B cell (primary cell): Measurements from ENCODE around the gene IVNS1ABP. TPM values are rescaled to one million over a fixed set of nuclear protein-coding genes. Genes with fewer than 3 reads are reported as not detected.
"Not testable (repeated sequence)": the region's sequence is repeated elsewhere in the genome, so short reads cannot be mapped to it uniquely, and the experiment has no call there.

Source experiments
- ATAC-seq: fragments of 200-7000 bp; cut with Tn5 transposase; one replicate; pipeline ENCODE4 v1.10.0; 2021; ENCODE audit warnings: low read depth, mild to moderate bottlenecking, moderate number of reproducible peaks, moderate library complexity
- CTCF ChIA-PET: fragments of 350-600 bp; sonication (Branson Sonifier 250); formaldehyde crosslinking; loops from one replicate; lab custom pipeline; 2021; ENCODE audit warnings: antibody characterized with exemption, inconsistent platforms; lab: Charles Lee
- POLR2A ChIA-PET: fragments of 350-600 bp; sonication (Branson Sonifier 250); formaldehyde crosslinking; loops from one replicate; lab custom pipeline; 2021; ENCODE audit warnings: antibody characterized with exemption; lab: Charles Lee
- DNase-seq: peaks from one replicate; pipeline ENCODE4 v3.0.0; 2013
- H2AFZ ChIP-seq: 2 replicates; pipeline ENCODE4 v1.6.1; 2012; ENCODE audit warnings: mild to moderate bottlenecking, low read depth, low read length; ENCODE audit not compliant: insufficient read depth, poor library complexity, severe bottlenecking
- H3K27ac ChIP-seq, 2 donors: 1 replicate in 1 of 2; 2 replicates in 1 of 2; pipeline ENCODE4 v1.5.1; 2012 to 2013; ENCODE audit warnings: low read length in 2 of 2, mild to moderate bottlenecking in 2 of 2, moderate library complexity in 1 of 2
- H3K27me3 ChIP-seq, 4 experiments: fragments of 200-600 bp in 1 of 4; sonication (generic) in 1 of 4; replicated peaks in 1 of 4; 1 replicate in 2 of 4; 2 replicates in 2 of 4; pipeline versions ENCODE4 v1.6.1 to v1.7.0; 2013 to 2016; ENCODE audit warnings: low read length in 3 of 4, mild to moderate bottlenecking in 2 of 4, mixed read lengths in 1 of 4, moderate library complexity in 1 of 4; ENCODE audit not compliant: insufficient read depth in 4 of 4, control insufficient read depth in 3 of 4; ENCODE audit errors: control extremely low read depth in 1 of 4
- H3K36me3 ChIP-seq, 2 experiments: replicated peaks in 1 of 2; 1 replicate in 1 of 2; 2 replicates in 1 of 2; pipeline versions ENCODE4 v1.6.1 to v1.7.1; 2013; ENCODE audit warnings: low read length in 1 of 2; ENCODE audit not compliant: insufficient read depth in 2 of 2, control insufficient read depth in 1 of 2; ENCODE audit errors: control extremely low read depth in 1 of 2, extremely low read depth in 1 of 2
- H3K4me1 ChIP-seq, 2 donors: fragments of 200-600 bp in 1 of 2; sonication (generic) in 1 of 2; 1 replicate in 1 of 2; 2 replicates in 1 of 2; pipeline versions ENCODE4 v1.5.1 to v1.6.1; 2013 to 2017; ENCODE audit warnings: low read length in 2 of 2; ENCODE audit not compliant: control insufficient read depth in 2 of 2, insufficient read depth in 2 of 2
- H3K4me2 ChIP-seq: replicated peaks from 2 replicates; pipeline ENCODE3; 2012; ENCODE audit warnings: mild to moderate bottlenecking, low read depth, low read length; ENCODE audit not compliant: poor library complexity, severe bottlenecking
- H3K4me3 ChIP-seq, 5 experiments: fragments of 200-600 bp in 1 of 5; sonication (generic) in 1 of 5; 1 replicate in 3 of 5; 2 replicates in 2 of 5; pipeline versions ENCODE4 v1.5.1 to v1.7.0; 2011 to 2016; ENCODE audit warnings: low read length in 4 of 5, mild to moderate bottlenecking in 4 of 5, low read depth in 2 of 5, control low read depth in 1 of 5, moderate library complexity in 1 of 5; ENCODE audit not compliant: insufficient read depth in 1 of 5; ENCODE audit errors: control extremely low read depth in 1 of 5, extremely low read depth in 1 of 5
- H3K79me2 ChIP-seq: fragments of 200-600 bp; sonication (generic); one replicate; pipeline ENCODE4 v1.6.0; 2016; ENCODE audit warnings: low read length; ENCODE audit not compliant: control insufficient read depth, insufficient read depth
- H3K9ac ChIP-seq: fragments of 200-600 bp; sonication (generic); 2 replicates; pipeline ENCODE4 v1.6.1; 2017; ENCODE audit warnings: mild to moderate bottlenecking, low read length, moderate library complexity
- H3K9me3 ChIP-seq, 3 donors: one replicate each; pipeline versions ENCODE4 v1.6.1 to v1.7.1; 2013; ENCODE audit warnings: low read length in 2 of 3; ENCODE audit not compliant: control insufficient read depth in 2 of 3, insufficient read depth in 1 of 3; ENCODE audit errors: control extremely low read depth in 1 of 3
- H4K20me1 ChIP-seq: 2 replicates; pipeline ENCODE4 v1.6.0; 2012; ENCODE audit warnings: mild to moderate bottlenecking, low read length; ENCODE audit not compliant: insufficient read depth, control insufficient read depth, poor library complexity, severe bottlenecking
- H3K27ac Mint-ChIP-seq: one replicate; pipeline ENCODE4 v1.8.0; 2021; ENCODE audit warnings: mixed read lengths
- H3K27me3 Mint-ChIP-seq: one replicate; pipeline ENCODE4 v1.8.0; 2021; ENCODE audit warnings: mixed read lengths
- H3K4me1 Mint-ChIP-seq: one replicate; pipeline ENCODE4 v1.8.0; 2021; ENCODE audit warnings: mixed read lengths
- H3K4me3 Mint-ChIP-seq: one replicate; pipeline ENCODE4 v1.8.0; 2021; ENCODE audit warnings: mixed read lengths
- H3K9me3 Mint-ChIP-seq: one replicate; pipeline ENCODE4 v1.8.0; 2022; ENCODE audit warnings: mixed read lengths; ENCODE audit not compliant: insufficient read depth
- EZH2 ChIP-seq: IDR thresholded peaks from 2 replicates; pipeline ENCODE4 v1.6.1; 2012; ENCODE audit warnings: borderline replicate concordance, low read depth, mild to moderate bottlenecking, moderate library complexity, low read length; ENCODE audit not compliant: insufficient read depth, poor library complexity, severe bottlenecking
- WGBS: methylation state at CpG from one replicate; pipeline ENCODE4 v1.1.5; 2013; ENCODE audit warnings: missing lambda C conversion rate; ENCODE audit not compliant: insufficient coverage; 5-methylcytosine and 5-hydroxymethylcytosine counted together
- intact Hi-C: fragments of 100-400 bp; cut with micrococcal nuclease; formaldehyde crosslinking; loops from one replicate; pipeline ENCODE4 v1.10.0; 2022
- polyA plus RNA-seq: library from polyadenylated mRNA; depleted of rRNA; stranded (reverse); fragments of >200 nt; gene quantifications from 2 replicates; pipeline ENCODE4 v1.2.3, GENCODE V29; 2012
- total RNA-seq, 2 donors: library from RNA; stranded (reverse); fragments of 120-200 nt in 1 of 2; gene quantifications; 1 replicate in 1 of 2; 2 replicates in 1 of 2; pipeline versions ENCODE4 v1.2.3 to v1.2.4, GENCODE V29; 2013 to 2022
- TF ChIP-seq, protein P1 (sequence below): fragments of 200-600 bp; IDR thresholded peaks from one replicate; pipeline ENCODE4 v1.8.0; 2022; ENCODE audit warnings: antibody characterized with exemption, mild to moderate bottlenecking

IVNS1ABP gene
- total and polyA plus RNA-seq, 2 donors (not counting 1 experiment from before 2014, with no cell fraction given): 42.9 to 87.0 TPM

DNA sequence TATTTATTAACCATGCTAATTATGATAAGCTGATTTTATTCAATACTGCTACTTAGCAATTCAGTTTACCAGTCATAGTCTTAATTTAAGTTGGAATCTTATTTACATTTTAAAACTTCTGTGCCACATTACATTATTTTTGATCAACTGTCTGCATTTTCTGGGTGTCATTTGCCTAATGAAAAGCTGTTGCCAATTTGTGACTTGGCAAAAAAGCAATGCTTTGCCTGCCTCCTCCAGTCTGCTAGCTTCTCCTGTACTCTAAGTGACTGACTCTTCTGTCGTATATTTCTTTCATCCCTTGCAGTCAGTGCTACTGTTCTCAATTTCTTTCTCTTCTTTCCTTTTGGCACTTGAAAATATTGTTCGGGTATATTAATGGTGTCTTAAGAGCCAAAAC, 5.6 kb upstream of the IVNS1ABP start:
- no CpG with 5 or more reads among the region's 2 CpGs for WGBS
- TF ChIP-seq, protein P1, sequence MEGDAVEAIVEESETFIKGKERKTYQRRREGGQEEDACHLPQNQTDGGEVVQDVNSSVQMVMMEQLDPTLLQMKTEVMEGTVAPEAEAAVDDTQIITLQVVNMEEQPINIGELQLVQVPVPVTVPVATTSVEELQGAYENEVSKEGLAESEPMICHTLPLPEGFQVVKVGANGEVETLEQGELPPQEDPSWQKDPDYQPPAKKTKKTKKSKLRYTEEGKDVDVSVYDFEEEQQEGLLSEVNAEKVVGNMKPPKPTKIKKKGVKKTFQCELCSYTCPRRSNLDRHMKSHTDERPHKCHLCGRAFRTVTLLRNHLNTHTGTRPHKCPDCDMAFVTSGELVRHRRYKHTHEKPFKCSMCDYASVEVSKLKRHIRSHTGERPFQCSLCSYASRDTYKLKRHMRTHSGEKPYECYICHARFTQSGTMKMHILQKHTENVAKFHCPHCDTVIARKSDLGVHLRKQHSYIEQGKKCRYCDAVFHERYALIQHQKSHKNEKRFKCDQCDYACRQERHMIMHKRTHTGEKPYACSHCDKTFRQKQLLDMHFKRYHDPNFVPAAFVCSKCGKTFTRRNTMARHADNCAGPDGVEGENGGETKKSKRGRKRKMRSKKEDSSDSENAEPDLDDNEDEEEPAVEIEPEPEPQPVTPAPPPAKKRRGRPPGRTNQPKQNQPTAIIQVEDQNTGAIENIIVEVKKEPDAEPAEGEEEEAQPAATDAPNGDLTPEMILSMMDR: no peak
- no peak for TF ChIP-seq EZH2
- Histone ChIP-seq H3K4me3 (no peak overlapping the region), H3K27me3 (no peaks in the 10 kb centered on the region), H3K27ac (no peak overlapping the region), H3K9me3 (peaks cover 0 to 8% (median 0%) of the 10 kb centered on the region in 3 donors), H3K4me2 (no peak overlapping the region), H3K79me2 (no peaks in the 10 kb centered on the region), H3K9ac (no peak overlapping the region), H3K36me3 (no peaks in the 10 kb centered on the region), H4K20me1 (no peaks in the 10 kb centered on the region), H2AFZ (no peak overlapping the region), H3K4me1 (peaks cover 5 to 8% of the 10 kb centered on the region in 2 donors)
- ATAC-seq: no peak
- intact Hi-C loops: no loop called here
- Mint-ChIP-seq H3K9me3 (no peaks in the 10 kb centered on the region), H3K27me3 (no peaks in the 10 kb centered on the region), H3K27ac (no peak overlapping the region), H3K4me3 (no peak overlapping the region), H3K4me1 (peaks cover 10% of the 10 kb centered on the region)
- CTCF ChIA-PET: no interaction called here
- no peak for DNase-seq
- POLR2A ChIA-PET: no interaction called here

DNA sequence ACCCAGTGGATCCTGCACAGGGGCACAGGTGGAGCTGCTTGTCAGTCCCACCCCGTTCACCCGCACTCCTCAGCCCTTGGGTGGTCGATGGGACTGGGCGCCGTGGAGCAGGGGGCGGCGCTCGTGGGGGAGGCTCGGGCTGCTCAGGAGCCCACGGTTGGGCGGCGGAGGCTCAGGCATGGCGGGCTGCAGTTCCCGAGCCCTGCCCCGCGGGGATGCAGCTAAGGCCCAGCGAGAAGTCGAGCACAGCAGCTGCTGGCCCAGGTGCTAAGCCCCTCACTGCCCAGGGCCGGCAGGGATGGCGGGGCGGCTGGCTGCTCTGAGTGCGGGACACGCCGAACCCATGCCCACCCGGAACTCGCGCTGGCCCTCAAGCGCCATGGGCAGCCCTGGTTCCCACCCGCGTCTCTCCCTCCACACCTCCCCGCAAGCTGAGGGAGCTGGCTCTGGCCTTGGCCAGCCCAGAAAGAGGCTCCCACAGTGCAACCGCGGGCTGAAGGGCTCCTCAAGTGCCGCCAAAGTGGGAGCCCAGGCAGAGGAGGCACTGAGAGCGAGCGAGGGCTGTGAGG, 4.7 kb upstream of the IVNS1ABP start:
- H3K27ac ChIP-seq, H3K27me3 Mint-ChIP-seq, H3K79me2 ChIP-seq, ATAC-seq, DNase-seq, H4K20me1 ChIP-seq, H3K4me3 Mint-ChIP-seq, POLR2A ChIA-PET, H3K9me3 Mint-ChIP-seq, intact Hi-C loops, H3K36me3 ChIP-seq, H3K9me3 ChIP-seq, H3K4me2 ChIP-seq, H3K9ac ChIP-seq, H2AFZ ChIP-seq, H3K4me3 ChIP-seq, H3K27me3 ChIP-seq, H3K27ac Mint-ChIP-seq: not testable (repeated sequence)
- CTCF ChIA-PET: interaction anchor here (1.5 to 1.6 kb wide), 2 partner anchors 246 to 274 kb away, joined by 3 to 5 read pairs; no protein-coding TSS in a partner anchor
- peaks cover 5 to 10% of the 10 kb centered on the region in 2 donors for H3K4me1 ChIP-seq
- H3K4me1 Mint-ChIP-seq: peaks cover 11% of the 10 kb centered on the region
- 98% methylated on average over 31 of the region's 36 CpGs for WGBS

DNA sequence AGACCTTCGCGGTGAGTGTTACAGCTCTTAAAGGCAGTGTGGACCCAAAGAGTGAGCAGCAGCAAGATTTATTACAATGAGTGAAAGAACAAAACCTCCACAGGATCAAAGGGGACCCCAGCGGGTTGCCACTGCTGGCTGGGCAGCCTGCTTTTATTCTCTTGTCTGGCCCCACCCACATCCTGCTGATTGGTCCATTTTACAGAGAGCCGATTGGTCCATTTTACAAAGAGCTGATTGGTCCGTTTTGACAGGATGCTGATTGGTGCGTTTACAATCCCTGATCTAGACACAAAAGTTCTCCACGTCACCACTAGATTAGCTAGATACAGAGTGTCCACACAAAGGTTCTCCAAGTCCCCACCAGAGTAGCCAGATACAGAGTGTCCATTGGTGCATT, 4.1 kb upstream of the IVNS1ABP start:
- H3K4me3 Mint-ChIP-seq, H3K4me3 ChIP-seq, H3K27me3 Mint-ChIP-seq, H3K9me3 Mint-ChIP-seq, H3K27me3 ChIP-seq, H2AFZ ChIP-seq, H4K20me1 ChIP-seq, H3K27ac ChIP-seq, H3K36me3 ChIP-seq, POLR2A ChIA-PET, H3K27ac Mint-ChIP-seq, intact Hi-C loops, H3K9me3 ChIP-seq, ATAC-seq, DNase-seq, H3K4me2 ChIP-seq, H3K9ac ChIP-seq, H3K79me2 ChIP-seq: not testable (repeated sequence)
- peaks cover 5 to 10% of the 10 kb centered on the region in 2 donors for H3K4me1 ChIP-seq
- CTCF ChIA-PET: interaction anchor here (1.5 to 1.6 kb wide), 2 partner anchors 246 to 275 kb away, joined by 3 to 5 read pairs; no protein-coding TSS in a partner anchor
- H3K4me1 Mint-ChIP-seq: peaks cover 11% of the 10 kb centered on the region
- 100% methylated on average over 2 of the region's 7 CpGs for WGBS
